ENCODE results near the gene TBC1D1.

DNA sequence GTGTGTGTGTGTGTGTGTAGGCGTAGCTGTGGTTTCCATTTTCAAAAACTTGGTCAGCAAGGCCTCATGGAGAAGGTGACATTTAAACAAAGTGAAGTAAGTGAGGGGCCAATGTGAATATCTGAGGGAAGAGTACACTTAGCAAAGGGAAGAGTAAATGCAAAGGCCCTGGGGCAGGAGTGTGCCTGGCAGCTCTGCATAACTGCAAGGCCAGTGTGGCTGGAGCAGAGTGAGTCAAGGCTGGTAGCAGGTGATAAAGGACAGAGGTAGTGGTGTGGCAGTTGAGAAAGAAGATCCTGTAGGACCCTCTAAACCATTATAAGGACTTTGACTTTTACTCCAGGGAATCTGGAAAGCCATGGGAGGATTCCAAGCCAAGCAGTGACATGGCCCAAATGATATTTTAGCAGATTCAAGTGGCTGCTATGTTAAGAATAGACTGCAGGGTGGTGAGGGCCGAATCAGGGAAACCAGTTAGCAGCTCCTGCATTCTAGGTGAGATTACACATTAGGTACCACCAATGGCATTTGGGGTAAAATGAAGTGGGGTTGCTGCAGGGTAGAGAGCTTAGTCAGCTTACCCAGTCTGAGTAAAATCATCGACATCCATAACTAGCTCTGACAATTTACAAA, 5.9 kb upstream of the TBC1D1 start:
- TF ChIP-seq CTCF (IDR thresholded peaks at IDR 0.05), result no peak
- no peak for TF ChIP-seq POLR2A (IDR thresholded peaks at IDR 0.05)
- no peak for TF ChIP-seq POLR2AphosphoS5 (IDR thresholded peaks at IDR 0.05; ENCODE audit: insufficient read depth in 1 of 2, low read depth in 1 of 2)

Data from vagina (tissue), 2 donors.